ENCODE results near the gene KDM5A. TPM values are rescaled to one million over a fixed set of nuclear protein-coding genes. Genes with fewer than 3 reads are reported as not detected.

Gene KDM5A
- total RNA-seq, 2 experiments from 2014 or later, result 39.6 to 88.8 TPM

- intact Hi-C loops (cut with micrococcal nuclease; ENCODE audit: unreplicated experiment), result no loop called here
- CTCF ChIA-PET (ENCODE audit: unreplicated experiment), result no interaction called here
These were observed 158.0 kb downstream of the KDM5A start for GRCh38 chr12:230925-231671.

More at GRCh38 chr12:230925-231671, 158.0 kb downstream of the KDM5A start:
- no peak overlapping the region for H3K4me3 ChIP-seq (ENCODE audit: low read depth, low read length, poor library complexity, severe bottlenecking)
- TF ChIP-seq CTCF (conservative IDR thresholded peaks at IDR 0.05; ENCODE audit: low read length) (no peak), EZH2phosphoT487 (IDR thresholded peaks at IDR 0.05; ENCODE audit: borderline replicate concordance, low read depth, low read length) (no peak)
- no peaks in the 10 kb centered on the region for H3K79me2 ChIP-seq (ENCODE audit: insufficient read depth, low read depth, low read length)
- no peak overlapping the region for H2AFZ ChIP-seq (ENCODE audit: low read length)
- no peaks in the 10 kb centered on the region for H4K20me1 ChIP-seq (ENCODE audit: insufficient read depth, low read length)
- no peaks in the 10 kb centered on the region for H3K4me1 ChIP-seq (ENCODE audit: insufficient read depth, low read length, poor library complexity, severe bottlenecking)
- POLR2A ChIA-PET, result interaction anchor here (0.7 kb wide), 1 partner anchor 97 kb away, joined by 3 read pairs; no protein-coding TSS in a partner anchor
- no TSS peak for BruUV-seq (replicated peaks)
- no peaks in the 10 kb centered on the region for H3K9me3 ChIP-seq (ENCODE audit: low read length)
- H3K4me2 ChIP-seq (ENCODE audit: low read length), result no peak overlapping the region
- H3K36me3 ChIP-seq (ENCODE audit: insufficient read depth, low read length), result no peaks in the 10 kb centered on the region
- DNase-seq (ENCODE audit: low spot score), result no peak
- no peaks in the 10 kb centered on the region for H3K9me2 ChIP-seq (ENCODE audit: insufficient read depth, low read length)
- H3K27ac ChIP-seq (ENCODE audit: low read depth, low read length, poor library complexity, severe bottlenecking), result no peak overlapping the region

Other genes starting within 250 kb of the KDM5A start
- gene SLC6A12, start 175.2 kb downstream of the KDM5A start, total RNA-seq (2014; rRNA removed; shearing (Covaris generic)), result not detected in 2 replicates
- not detected in 2 replicates for gene SLC6A12, start 175.2 kb downstream of the KDM5A start, total RNA-seq (2022)
- 0.09 TPM in 1 of 2 replicates, not detected in the other for gene SLC6A13, start 126.5 kb downstream of the KDM5A start, total RNA-seq (2014; rRNA removed; shearing (Covaris generic))
- not detected in 2 replicates for gene SLC6A13, start 126.5 kb downstream of the KDM5A start, total RNA-seq (2022)
- 21.2 and 22.5 TPM in 2 replicates for gene CCDC77, start 12.3 kb upstream of the KDM5A start, total RNA-seq (2014; rRNA removed; shearing (Covaris generic))
- 22.2 and 30.7 TPM in 2 replicates for gene CCDC77, start 12.3 kb upstream of the KDM5A start, total RNA-seq (2022)
- 3.2 and 3.4 TPM in 2 replicates for gene B4GALNT3, start 70.6 kb upstream of the KDM5A start, total RNA-seq (2014; rRNA removed; shearing (Covaris generic))
- 5.0 and 5.4 TPM in 2 replicates for gene B4GALNT3, start 70.6 kb upstream of the KDM5A start, total RNA-seq (2022)